H1 (cell line): ENCODE results near the gene STARD7. TPM values are rescaled to one million over a fixed set of nuclear protein-coding genes. Genes with fewer than 3 reads are reported as not detected.

Experiments used
- CTCF ChIA-PET: fragments of 300-600 bp; sonication (Branson Sonifier 250); formaldehyde crosslinking; loops from one replicate; lab custom pipeline; 2021; ENCODE audit not compliant: partially characterized antibody; lab: Charles Lee
- POLR2A ChIA-PET: fragments of 300-600 bp; sonication (Branson Sonifier 250); formaldehyde crosslinking; loops from one replicate; lab custom pipeline; 2021; ENCODE audit warnings: inconsistent platforms; ENCODE audit not compliant: partially characterized antibody; lab: Charles Lee
- DNase-seq, 2 experiments: peaks; one replicate each; pipeline versions ENCODE4 v3.0.0 to v3.0.0-alpha.2; 2010 to 2022; ENCODE audit warnings: low spot score in 2 of 2, low read depth in 1 of 2, mixed read lengths in 1 of 2
- FAIRE-seq: peaks from 2 replicates; lab custom pipeline; 2011; peaks lifted over from hg19 to GRCh38; lab: Jason Lieb, UNC
- H2AFZ ChIP-seq: 2 replicates; pipeline ENCODE4 v1.8.1; 2012; ENCODE audit warnings: low read length, inconsistent platforms
- H2AK5ac ChIP-seq: 2 replicates; pipeline ENCODE4 v1.6.1; 2013; ENCODE audit warnings: low read depth, low read length
- H2BK120ac ChIP-seq: replicated peaks from 2 replicates; pipeline ENCODE3; 2013; ENCODE audit warnings: low read depth, low read length, inconsistent platforms
- H2BK12ac ChIP-seq: 2 replicates; pipeline ENCODE4 v1.6.1; 2013; ENCODE audit warnings: low read depth, low read length
- H2BK15ac ChIP-seq: 2 replicates; pipeline ENCODE4 v1.6.1; 2013; ENCODE audit warnings: low read length
- H2BK20ac ChIP-seq: 2 replicates; pipeline ENCODE4 v1.6.1; 2013; ENCODE audit warnings: low read length
- H2BK5ac ChIP-seq: 2 replicates; pipeline ENCODE4 v1.6.1; 2013; ENCODE audit warnings: low read depth, low read length
- H3K14ac ChIP-seq: 2 replicates; pipeline ENCODE4 v1.6.1; 2013; ENCODE audit warnings: inconsistent platforms; ENCODE audit not compliant: insufficient read length
- H3K18ac ChIP-seq: 2 replicates; pipeline ENCODE4 v1.6.1; 2013; ENCODE audit warnings: low read length; ENCODE audit errors: extremely low read depth
- H3K23ac ChIP-seq: 2 replicates; pipeline ENCODE4 v1.6.1; 2013; ENCODE audit warnings: inconsistent platforms; ENCODE audit not compliant: insufficient read length
- H3K23me2 ChIP-seq: 2 replicates; pipeline ENCODE4 v1.6.1; 2013; ENCODE audit warnings: low read depth, low read length
- H3K27ac ChIP-seq: 2 replicates; pipeline ENCODE4 v1.6.1; 2011; ENCODE audit warnings: low read depth, low read length, inconsistent platforms
- H3K27me3 ChIP-seq, 4 experiments: replicated peaks in 1 of 4; 1 replicate in 1 of 4; 2 replicates in 3 of 4; pipeline versions ENCODE4 v1.6.1 to v1.8.1; 2011 to 2013; ENCODE audit warnings: low read length in 3 of 4, mild to moderate bottlenecking in 3 of 4, inconsistent platforms in 2 of 4, mixed read lengths in 2 of 4, moderate library complexity in 1 of 4; ENCODE audit not compliant: control insufficient read depth in 3 of 4, insufficient read depth in 3 of 4; ENCODE audit errors: extremely low read depth in 1 of 4
- H3K36me3 ChIP-seq, 4 experiments: 2 replicates each; pipeline versions ENCODE4 v1.6.1 to v1.8.1; 2011 to 2013; ENCODE audit warnings: mild to moderate bottlenecking in 4 of 4, low read length in 3 of 4, moderate library complexity in 2 of 4, control low read depth in 1 of 4, inconsistent platforms in 1 of 4; ENCODE audit not compliant: insufficient read depth in 4 of 4, control insufficient read depth in 2 of 4
- H3K4ac ChIP-seq: replicated peaks from 2 replicates; pipeline ENCODE3; 2013; ENCODE audit warnings: low read length, low read depth, mixed read lengths, inconsistent platforms; ENCODE audit not compliant: insufficient read length
- H3K4me1 ChIP-seq, 4 experiments: replicated peaks in 1 of 4; 1 replicate in 1 of 4; 2 replicates in 3 of 4; pipeline versions ENCODE4 v1.6.1 to v1.8.1; 2011 to 2013; ENCODE audit warnings: low read length in 3 of 4, inconsistent platforms in 2 of 4, mixed read lengths in 1 of 4; ENCODE audit not compliant: insufficient read depth in 4 of 4, control insufficient read depth in 3 of 4
- H3K4me2 ChIP-seq, 2 experiments: 2 replicates each; pipeline versions ENCODE4 v1.6.1 to v1.8.1; 2011 to 2013; ENCODE audit warnings: low read depth in 2 of 2, low read length in 2 of 2, control low read depth in 1 of 2, inconsistent platforms in 1 of 2, mild to moderate bottlenecking in 1 of 2; ENCODE audit not compliant: insufficient read depth in 1 of 2
- H3K4me3 ChIP-seq, 4 experiments: fragments of 200-600, 300-600 bp in 1 of 4; sonication (generic), shearing (Covaris generic), sonication (Bioruptor Twin) in 1 of 4; 2 replicates each; pipeline versions ENCODE4 v1.5.1 to v1.8.1; 2011 to 2016; ENCODE audit warnings: low read length in 4 of 4, low read depth in 3 of 4, control low read depth in 2 of 4, inconsistent platforms in 2 of 4, mild to moderate bottlenecking in 2 of 4, mixed read lengths in 1 of 4, moderate library complexity in 1 of 4; ENCODE audit not compliant: insufficient read depth in 2 of 4; ENCODE audit errors: extremely low read depth in 1 of 4
- H3K56ac ChIP-seq: replicated peaks from 2 replicates; pipeline ENCODE3; 2013; ENCODE audit warnings: low read depth, mild to moderate bottlenecking, mixed read lengths, low read length, inconsistent platforms; ENCODE audit not compliant: insufficient read length
- H3K79me1 ChIP-seq: 2 replicates; pipeline ENCODE4 v1.6.1; 2013; ENCODE audit warnings: low read depth, low read length, control low read depth
- H3K79me2 ChIP-seq, 2 experiments: 2 replicates each; pipeline versions ENCODE4 v1.6.1 to v1.8.1; 2012 to 2013; ENCODE audit warnings: low read length in 2 of 2, mild to moderate bottlenecking in 2 of 2, inconsistent platforms in 1 of 2; ENCODE audit not compliant: insufficient read depth in 2 of 2, control insufficient read depth in 1 of 2
- H3K9ac ChIP-seq, 4 experiments: replicated peaks in 1 of 4; 1 replicate in 1 of 4; 2 replicates in 3 of 4; pipeline versions ENCODE4 v1.6.1 to v1.8.1; 2011 to 2013; ENCODE audit warnings: low read depth in 3 of 4, low read length in 3 of 4, control low read depth in 2 of 4, mild to moderate bottlenecking in 2 of 4, moderate library complexity in 2 of 4, inconsistent platforms in 1 of 4; ENCODE audit errors: extremely low read depth in 1 of 4
- H3K9me3 ChIP-seq, 2 experiments: 2 replicates each; pipeline versions ENCODE4 v1.6.1 to v1.8.1; 2012 to 2013; ENCODE audit warnings: mild to moderate bottlenecking in 2 of 2, moderate library complexity in 2 of 2, control low read depth in 1 of 2, inconsistent platforms in 1 of 2, low read depth in 1 of 2, low read length in 1 of 2, mixed read lengths in 1 of 2; ENCODE audit not compliant: insufficient read depth in 2 of 2
- H4K20me1 ChIP-seq, 2 experiments: replicated peaks in 1 of 2; 2 replicates each; pipeline versions ENCODE3 to v1.8.1; 2011 to 2013; ENCODE audit warnings: inconsistent platforms in 2 of 2, low read length in 2 of 2, mild to moderate bottlenecking in 1 of 2; ENCODE audit not compliant: insufficient read depth in 2 of 2, control insufficient read depth in 1 of 2
- H4K5ac ChIP-seq: 2 replicates; pipeline ENCODE4 v1.6.1; 2013; ENCODE audit warnings: low read length, low read depth, mixed read lengths, inconsistent platforms; ENCODE audit not compliant: insufficient read length
- H4K8ac ChIP-seq: 2 replicates; pipeline ENCODE4 v1.8.0; 2013; ENCODE audit warnings: mild to moderate bottlenecking, moderate library complexity, low read length, inconsistent platforms; ENCODE audit not compliant: insufficient read depth; ENCODE audit errors: extremely low read depth
- H4K91ac ChIP-seq: replicated peaks from 2 replicates; pipeline ENCODE3; 2013; ENCODE audit warnings: low read length, mixed read lengths, inconsistent platforms; ENCODE audit not compliant: insufficient read length
- KDM4A ChIP-seq: IDR thresholded peaks from one replicate; pipeline ENCODE4 v1.7.1; 2012; ENCODE audit warnings: low read depth, mild to moderate bottlenecking, moderate library complexity, low read length, inconsistent platforms; ENCODE audit not compliant: severe bottlenecking
- SIN3A ChIP-seq, 2 experiments: IDR thresholded peaks in 1 of 2; conservative IDR thresholded peaks in 1 of 2; 2 replicates each; pipeline ENCODE4 v1.6.1; 2011 to 2012; ENCODE audit warnings: low read length in 2 of 2, improper control_type of control experiment in 1 of 2, low read depth in 1 of 2, mild to moderate bottlenecking in 1 of 2
- TAF7 ChIP-seq: optimal IDR thresholded peaks from 2 replicates; pipeline ENCODE3; 2011; ENCODE audit warnings: low read depth, mild to moderate bottlenecking, inconsistent platforms, low read length, moderate library complexity, borderline replicate concordance
- WGBS, 2 experiments: shearing (Covaris generic) in 1 of 2; methylation state at CpG; one replicate each; pipeline versions ENCODE4 v1.1.6 to v1.1.7; 2013 to 2015; ENCODE audit warnings: low lambda C conversion rate in 2 of 2, mixed read lengths in 2 of 2, inconsistent platforms in 1 of 2, low coverage in 1 of 2, missing lambda C conversion rate in 1 of 2; ENCODE audit not compliant: insufficient replicate concordance in 2 of 2, insufficient coverage in 1 of 2, insufficient read length in 1 of 2; ENCODE audit errors: extremely low coverage in 1 of 2, missing lambda C conversion rate in 1 of 2; 5-methylcytosine and 5-hydroxymethylcytosine counted together
- polyA plus RNA-seq, 7 experiments: library from polyadenylated mRNA; depleted of rRNA in 3 of 7; stranded (reverse) in 5 of 7; unstranded in 2 of 7; fragments of >200 nt in 5 of 7; fragments of 200-250 nt in 2 of 7; gene quantifications; 1 replicate in 5 of 7; 2 replicates in 1 of 7; 4 replicates in 1 of 7; pipeline versions ENCODE4 v1.2.1 to v1.2.3, GENCODE V29; 2011 to 2013; ENCODE audit warnings: missing spikeins in 2 of 7, mixed read lengths in 2 of 7
- total RNA-seq: library from RNA; stranded (reverse); fragmentation: NEBNext Ultra II Directional; extraction: Animal tissue kit (Norgen Biotek cat#: 25700); gene quantifications from 2 replicates; pipeline ENCODE4 v1.2.1, GENCODE V29; 2021

STARD7 gene
- total and polyA plus RNA-seq, 2 of the 8 experiments (the other 6 are each of a cell fraction or from before 2014, with no cell fraction given) = 89.1 to 200 TPM

GRCh38 chr2:96195410-96196066 is 13.1 kb downstream of the STARD7 start:
- peaks cover 3% of the 10 kb centered on the region for H3K79me1 ChIP-seq
- H3K56ac ChIP-seq = no peak overlapping the region
- H2BK15ac ChIP-seq = no peak overlapping the region
- no peak overlapping the region for H3K4me2 ChIP-seq
- H2AK5ac ChIP-seq = no peak overlapping the region
- H3K14ac ChIP-seq = no peak overlapping the region
- 89% methylated on average over 9 of the region's 10 CpGs; no CpG with 5 or more reads in 1 of the 2 experiments for WGBS, 2 experiments
- H4K8ac ChIP-seq = no peak overlapping the region
- H3K18ac ChIP-seq = no peak overlapping the region
- H3K27me3 ChIP-seq = no peaks in the 10 kb centered on the region
- FAIRE-seq (no peak), DNase-seq (no peak)
- no peak overlapping the region for H3K9ac ChIP-seq
- H2BK20ac ChIP-seq = no peak overlapping the region
- H3K4me1 ChIP-seq = no peaks in the 10 kb centered on the region
- H3K4me3 ChIP-seq = no peak overlapping the region
- no peaks in the 10 kb centered on the region for H3K9me3 ChIP-seq
- no peak overlapping the region for H2AFZ ChIP-seq
- H4K5ac ChIP-seq = no peak overlapping the region
- no peak overlapping the region for H4K91ac ChIP-seq
- no peak overlapping the region for H2BK120ac ChIP-seq
- peaks cover 12 to 48% (median 40%) of the 10 kb centered on the region in 4 experiments for H3K36me3 ChIP-seq
- no peak for TF ChIP-seq SIN3A (conservative IDR thresholded peaks at IDR 0.05 in 1 of 2, IDR thresholded peaks at IDR 0.05 in 1 of 2; ENCODE audit: low read depth in 1 of 2, low read length in 2 of 2)
- TF ChIP-seq KDM4A = no peak
- no peak for TF ChIP-seq TAF7
- H3K79me2 ChIP-seq = peaks cover 13 to 44% of the 10 kb centered on the region in 2 experiments
- no peaks in the 10 kb centered on the region for H3K23me2 ChIP-seq
- no peak overlapping the region for H3K23ac ChIP-seq
- H4K20me1 ChIP-seq = peaks cover 7 to 13% of the 10 kb centered on the region in 2 experiments
- no peak overlapping the region for H3K27ac ChIP-seq
- POLR2A ChIA-PET = interaction anchor here (0.7 kb wide), 1 partner anchor 110 kb away, joined by 3 read pairs; the partner anchor contains the start of gene SNRNP200
- no peak overlapping the region for H2BK12ac ChIP-seq
- CTCF ChIA-PET = interaction anchor here (1.0 to 2.4 kb wide), 3 partner anchors 21 to 65 kb away, joined by 3 to 9 read pairs (median 7); partner anchors contain the start of gene ASTL
- no peak overlapping the region for H3K4ac ChIP-seq
- H2BK5ac ChIP-seq = no peak overlapping the region
